Measurements from ENCODE around the gene PROZ.
"Not testable (repeated sequence)": the region's sequence is repeated elsewhere in the genome, so short reads cannot be mapped to it uniquely, and the experiment has no call there.

Gene PROZ

GRCh38 chr13:113153810-113154748, 4.4 kb upstream of the PROZ start:
- peak in 52 of 56 donors; percentile 24 to 89 (median 68) for DNase-seq

- DNase-seq, result no peak
Observed at GRCh38 chr13:113155201-113155600, 3.2 kb upstream of the PROZ start.

- no peak for DNase-seq
Observed at GRCh38 chr13:113155982-113156655, 2.3 kb upstream of the PROZ start.

GRCh38 chr13:113157206-113157928, 1.1 kb upstream of the PROZ start:
- no peak for DNase-seq

- no peak for DNase-seq
Observed at GRCh38 chr13:113158946-113159345, 498 bp downstream of the PROZ start.

GRCh38 chr13:113159701-113160100, 1.3 kb downstream of the PROZ start:
- DNase-seq, result no peak

- no peak for DNase-seq
Observed at GRCh38 chr13:113160983-113161382, 2.5 kb downstream of the PROZ start.

GRCh38 chr13:113161433-113161832, 3.0 kb downstream of the PROZ start:
- no peak for DNase-seq

- not testable (repeated sequence) for DNase-seq
Observed at GRCh38 chr13:113161975-113162374, 3.5 kb downstream of the PROZ start.

GRCh38 chr13:113162783-113163685, 4.6 kb downstream of the PROZ start:
- DNase-seq, result no peak

- no peak for DNase-seq
Observed at GRCh38 chr13:113164492-113164891, 6.0 kb downstream of the PROZ start.

- no peak for DNase-seq
Observed at GRCh38 chr13:113166266-113166665, 7.8 kb downstream of the PROZ start.

GRCh38 chr13:113166681-113167080, 8.2 kb downstream of the PROZ start:
- no peak for DNase-seq

- no peak for DNase-seq
Observed at GRCh38 chr13:113167155-113167554, 8.7 kb downstream of the PROZ start.

- DNase-seq, result no peak
Observed at GRCh38 chr13:113167575-113167974, 9.1 kb downstream of the PROZ start.

GRCh38 chr13:113168211-113168610, 9.8 kb downstream of the PROZ start:
- DNase-seq, result no peak

GRCh38 chr13:113169277-113170272, 11.1 kb downstream of the PROZ start:
- DNase-seq, result no peak

- no peak for DNase-seq
Observed at GRCh38 chr13:113170511-113170910, 12.1 kb downstream of the PROZ start.

All from nucleus accumbens (tissue), 56 donors.